Heart left ventricle (tissue), 13 donors: ENCODE measurements around the gene ARVCF.

Experiments used
- POLR2A ChIP-seq, 2 donors: fragments of 450-650 bp; IDR thresholded peaks; one replicate each; pipeline ENCODE4 v1.6.1; 2017; ENCODE audit warnings: antibody characterized with exemption in 2 of 2, mild to moderate bottlenecking in 2 of 2, moderate library complexity in 2 of 2
- TF ChIP-seq, protein P1 (sequence below), 12 donors: fragments of 200-600 bp; sonication (generic) in 4 of 12; IDR thresholded peaks; one replicate each; pipeline versions ENCODE4 v1.5.0 to v1.8.0; 2018 to 2022; ENCODE audit warnings: antibody characterized with exemption in 12 of 12, mild to moderate bottlenecking in 5 of 12
- donor health status: ischemic (EF 13 %, LVEDD 7.1; RV severe dilation, severe dysfunction).
- donor health status: DM: no; HTN: yes; CAD: no.
- donor health status: DM: no; HTN: no; CAD: no.
- donor health status: ischemic (EF 25% LVEDD 6.9; RV normal size, moderate dysfunction).
- donor health status: ischemic (EF 25% LVEDD 5.7; RV mildly dilated, moderate dysfunction).
- donor health status: ischemic (EF 35%, LVEDD 5.7; RV mildly dilated, moderate dysfunction).
- donor health status: nonischemic (EF 11% LVEDD 7.7; RV severe dilation, severe dysfunction).
- donor health status: DM: yes; HTN: yes; CAD: no.
- donor health status: PGD.
- donor health status: ischemic (EF 29% LVEDD 5.4; RV normal size, mild dysfunction).
- donor health status: nonischemic (EF 23%, LVEDD 6.1; RV moderate dilation, normal function).

DNA sequence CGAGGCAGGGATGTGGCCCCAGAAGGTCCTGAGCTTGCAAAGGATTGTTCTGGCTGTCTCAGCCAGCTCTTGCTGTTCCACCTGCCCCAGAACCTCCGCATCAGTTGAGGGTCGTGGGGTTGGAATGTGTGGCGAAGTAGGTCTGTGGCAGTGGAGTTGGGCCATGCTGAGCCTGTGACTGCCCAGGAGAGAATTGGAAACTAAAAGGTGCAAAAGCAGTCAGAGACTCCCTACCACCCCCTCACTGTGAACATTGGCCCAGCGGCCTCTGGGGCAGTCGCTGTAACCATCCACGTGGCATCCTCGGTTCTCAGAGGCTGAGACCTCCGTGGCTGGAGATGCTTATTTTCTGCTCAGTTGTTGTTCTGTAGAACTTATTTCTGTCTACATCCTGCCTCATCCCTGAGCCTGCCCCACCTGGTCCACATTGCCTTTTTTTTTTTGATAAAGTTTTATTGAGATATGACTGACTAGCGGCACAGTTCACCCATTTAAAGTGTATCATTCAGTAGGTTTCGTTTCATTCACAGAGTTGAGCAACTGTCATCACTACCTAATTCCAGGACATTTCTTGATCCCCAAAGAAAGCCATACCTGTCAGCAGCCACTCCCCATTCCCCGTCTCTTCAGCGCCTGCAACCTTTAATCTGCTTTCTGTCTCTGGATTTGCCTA lies 41.1 kb upstream of the ARVCF start:
- TF ChIP-seq, protein P1, sequence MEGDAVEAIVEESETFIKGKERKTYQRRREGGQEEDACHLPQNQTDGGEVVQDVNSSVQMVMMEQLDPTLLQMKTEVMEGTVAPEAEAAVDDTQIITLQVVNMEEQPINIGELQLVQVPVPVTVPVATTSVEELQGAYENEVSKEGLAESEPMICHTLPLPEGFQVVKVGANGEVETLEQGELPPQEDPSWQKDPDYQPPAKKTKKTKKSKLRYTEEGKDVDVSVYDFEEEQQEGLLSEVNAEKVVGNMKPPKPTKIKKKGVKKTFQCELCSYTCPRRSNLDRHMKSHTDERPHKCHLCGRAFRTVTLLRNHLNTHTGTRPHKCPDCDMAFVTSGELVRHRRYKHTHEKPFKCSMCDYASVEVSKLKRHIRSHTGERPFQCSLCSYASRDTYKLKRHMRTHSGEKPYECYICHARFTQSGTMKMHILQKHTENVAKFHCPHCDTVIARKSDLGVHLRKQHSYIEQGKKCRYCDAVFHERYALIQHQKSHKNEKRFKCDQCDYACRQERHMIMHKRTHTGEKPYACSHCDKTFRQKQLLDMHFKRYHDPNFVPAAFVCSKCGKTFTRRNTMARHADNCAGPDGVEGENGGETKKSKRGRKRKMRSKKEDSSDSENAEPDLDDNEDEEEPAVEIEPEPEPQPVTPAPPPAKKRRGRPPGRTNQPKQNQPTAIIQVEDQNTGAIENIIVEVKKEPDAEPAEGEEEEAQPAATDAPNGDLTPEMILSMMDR (IDR thresholded peaks at IDR 0.05), result no peak
- no peak for TF ChIP-seq POLR2A (IDR thresholded peaks at IDR 0.05)
